ENCODE results near the gene KNCN. TPM values are rescaled to one million over a fixed set of nuclear protein-coding genes. Genes with fewer than 3 reads are reported as not detected.

Gene KNCN
- polyA plus RNA-seq, 3 donors = not detected

DNA sequence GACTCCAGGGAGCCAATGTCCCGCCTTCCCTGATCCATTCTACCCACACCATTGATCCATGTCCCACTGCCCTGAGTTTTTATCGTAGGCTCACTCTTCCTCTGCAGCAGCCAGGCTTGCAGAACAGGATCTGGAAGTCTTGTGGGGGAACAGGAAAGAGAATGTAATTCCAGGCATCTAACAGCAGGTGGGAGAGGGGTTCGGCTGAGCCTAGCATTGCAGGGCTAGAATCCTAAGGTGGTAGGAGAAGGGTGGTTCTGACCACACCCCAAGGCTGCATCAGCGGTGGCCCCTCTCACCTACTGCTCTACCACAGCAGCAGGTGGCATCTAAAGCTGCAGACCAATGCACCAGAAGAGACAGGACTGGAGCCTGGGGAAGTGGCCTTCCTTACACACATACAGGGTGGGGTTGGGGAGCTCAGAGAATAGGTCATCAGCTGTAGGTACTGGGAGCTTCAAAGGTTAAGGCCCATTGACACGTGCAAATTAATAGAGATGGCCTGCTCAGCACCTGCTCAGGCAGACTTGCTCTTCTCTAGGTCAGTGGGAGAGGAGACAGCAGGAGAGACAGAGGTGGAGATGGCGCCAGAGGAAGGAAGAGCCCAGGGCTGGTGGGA, 20.5 kb downstream of the KNCN start:
- no peak overlapping the region for H3K9ac ChIP-seq (ENCODE audit: insufficient read depth, low read length, poor library complexity, severe bottlenecking)
- Mint-ChIP-seq H3K27me3 (ENCODE audit: low read depth in 3 of 3) (peaks cover 45 to 77% (median 52%) of the 10 kb centered on the region in 3 donors), H3K9me3 (peaks cover 0 to 6% (median 1%) of the 10 kb centered on the region in 7 donors), H3K4me3 (peak overlapping the region in 1 of 2 donors; percentile 19), H3K4me1 (peaks cover 5% of the 10 kb centered on the region), H3K36me3 (peaks cover 0 to 4% of the 10 kb centered on the region in 2 donors), H3K27ac (no peak overlapping the region)
- H3K4me2 ChIP-seq (replicated peaks; ENCODE audit: extremely low read depth, low read length, poor library complexity, severe bottlenecking) = no peak overlapping the region
- TF ChIP-seq, protein P1, sequence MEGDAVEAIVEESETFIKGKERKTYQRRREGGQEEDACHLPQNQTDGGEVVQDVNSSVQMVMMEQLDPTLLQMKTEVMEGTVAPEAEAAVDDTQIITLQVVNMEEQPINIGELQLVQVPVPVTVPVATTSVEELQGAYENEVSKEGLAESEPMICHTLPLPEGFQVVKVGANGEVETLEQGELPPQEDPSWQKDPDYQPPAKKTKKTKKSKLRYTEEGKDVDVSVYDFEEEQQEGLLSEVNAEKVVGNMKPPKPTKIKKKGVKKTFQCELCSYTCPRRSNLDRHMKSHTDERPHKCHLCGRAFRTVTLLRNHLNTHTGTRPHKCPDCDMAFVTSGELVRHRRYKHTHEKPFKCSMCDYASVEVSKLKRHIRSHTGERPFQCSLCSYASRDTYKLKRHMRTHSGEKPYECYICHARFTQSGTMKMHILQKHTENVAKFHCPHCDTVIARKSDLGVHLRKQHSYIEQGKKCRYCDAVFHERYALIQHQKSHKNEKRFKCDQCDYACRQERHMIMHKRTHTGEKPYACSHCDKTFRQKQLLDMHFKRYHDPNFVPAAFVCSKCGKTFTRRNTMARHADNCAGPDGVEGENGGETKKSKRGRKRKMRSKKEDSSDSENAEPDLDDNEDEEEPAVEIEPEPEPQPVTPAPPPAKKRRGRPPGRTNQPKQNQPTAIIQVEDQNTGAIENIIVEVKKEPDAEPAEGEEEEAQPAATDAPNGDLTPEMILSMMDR (IDR thresholded peaks at IDR 0.05) = no peak
- intact Hi-C loops (cut with micrococcal nuclease) = loop anchor here in 1 of 2 donors (10.0 kb wide), 1 partner anchor 194 kb away; no protein-coding TSS in a partner anchor
- no peaks in the 10 kb centered on the region for H4K20me1 ChIP-seq (ENCODE audit: insufficient read depth, low read length)
- H3K27me3 ChIP-seq (ENCODE audit: control insufficient read depth in 2 of 2, insufficient read depth in 2 of 2, low read length in 2 of 2) = peaks cover 15 to 58% of the 10 kb centered on the region in 2 donors
- no peak for DNase-seq
- no peaks in the 10 kb centered on the region for H3K36me3 ChIP-seq (replicated peaks in 1 of 2; ENCODE audit: control insufficient read depth in 1 of 2, insufficient read depth in 2 of 2, low read length in 2 of 2)
- H3K79me2 ChIP-seq (ENCODE audit: insufficient read depth, low read length) = no peaks in the 10 kb centered on the region
- H3K4me3 ChIP-seq (replicated peaks in 1 of 3; ENCODE audit: low read depth in 2 of 3, low read length in 3 of 3) = no peak overlapping the region
- H3K27ac ChIP-seq (ENCODE audit: low read depth in 1 of 2, low read length in 2 of 2) = no peak overlapping the region
- peaks cover 3 to 6% of the 10 kb centered on the region in 2 donors for H3K4me1 ChIP-seq (ENCODE audit: control insufficient read depth in 1 of 2, insufficient read depth in 2 of 2, low read length in 2 of 2)
- H2AFZ ChIP-seq (ENCODE audit: insufficient read depth, low read depth, low read length, poor library complexity, severe bottlenecking) = no peak overlapping the region
- 75% methylated on average over 2 of the region's 6 CpGs for WGBS (ENCODE audit: insufficient coverage)
- H3K9me3 ChIP-seq (replicated peaks in 1 of 2; ENCODE audit: control insufficient read depth in 1 of 2, insufficient read depth in 1 of 2, low read length in 2 of 2) = no peaks in the 10 kb centered on the region

DNA sequence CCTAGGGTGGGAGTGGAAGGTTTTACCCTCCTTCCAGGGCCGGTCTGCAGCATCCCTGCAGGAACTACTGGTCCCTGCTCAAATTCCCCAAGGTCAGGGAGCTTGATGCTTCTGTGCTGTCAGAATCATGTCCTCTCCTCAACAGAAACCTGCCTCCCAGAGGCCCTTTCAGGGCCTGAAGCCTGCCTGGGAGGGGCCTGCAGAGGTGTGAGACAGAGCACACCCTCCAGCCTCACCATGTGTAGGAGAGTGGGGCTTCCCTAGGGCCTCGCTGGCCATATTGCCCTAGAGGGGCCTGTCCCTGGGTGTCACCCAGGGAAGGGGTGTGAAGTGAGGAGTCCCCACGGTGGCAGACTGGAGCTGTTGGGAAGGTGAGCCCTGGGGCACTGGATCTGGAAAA, 21.1 kb downstream of the KNCN start:
- Histone ChIP-seq H3K9me3 (replicated peaks in 1 of 2; ENCODE audit: control insufficient read depth in 1 of 2, insufficient read depth in 1 of 2, low read length in 2 of 2) (no peaks in the 10 kb centered on the region), H3K27ac (ENCODE audit: low read depth in 1 of 2, low read length in 2 of 2) (no peak overlapping the region), H3K4me3 (replicated peaks in 1 of 3; ENCODE audit: low read depth in 2 of 3, low read length in 3 of 3) (no peak overlapping the region), H3K4me2 (replicated peaks; ENCODE audit: extremely low read depth, low read length, poor library complexity, severe bottlenecking) (no peak overlapping the region), H2AFZ (ENCODE audit: insufficient read depth, low read depth, low read length, poor library complexity, severe bottlenecking) (no peak overlapping the region), H3K9ac (ENCODE audit: insufficient read depth, low read length, poor library complexity, severe bottlenecking) (no peak overlapping the region), H3K4me1 (ENCODE audit: control insufficient read depth in 1 of 2, insufficient read depth in 2 of 2, low read length in 2 of 2) (peaks cover 3 to 6% of the 10 kb centered on the region in 2 donors), H3K27me3 (ENCODE audit: control insufficient read depth in 2 of 2, insufficient read depth in 2 of 2, low read length in 2 of 2) (peaks cover 15 to 56% of the 10 kb centered on the region in 2 donors), H4K20me1 (ENCODE audit: insufficient read depth, low read length) (no peaks in the 10 kb centered on the region), H3K79me2 (ENCODE audit: insufficient read depth, low read length) (no peaks in the 10 kb centered on the region), H3K36me3 (replicated peaks in 1 of 2; ENCODE audit: control insufficient read depth in 1 of 2, insufficient read depth in 2 of 2, low read length in 2 of 2) (no peaks in the 10 kb centered on the region)
- H3K27ac Mint-ChIP-seq = no peak overlapping the region
- 50% methylated on average over 1 of the region's 3 CpGs for WGBS (ENCODE audit: insufficient coverage)
- H3K4me3 Mint-ChIP-seq = peak overlapping the region in 1 of 2 donors; percentile 2
- intact Hi-C loops (cut with micrococcal nuclease) = loop anchor here in 1 of 2 donors (10.0 kb wide), 1 partner anchor 194 kb away; no protein-coding TSS in a partner anchor
- peaks cover 48 to 80% (median 51%) of the 10 kb centered on the region in 3 donors for H3K27me3 Mint-ChIP-seq (ENCODE audit: low read depth in 3 of 3)
- H3K36me3 Mint-ChIP-seq = peaks cover 0 to 4% of the 10 kb centered on the region in 2 donors
- DNase-seq = no peak
- peaks cover 0 to 6% (median 1%) of the 10 kb centered on the region in 7 donors for H3K9me3 Mint-ChIP-seq
- TF ChIP-seq, protein P1 (IDR thresholded peaks at IDR 0.05) = no peak
- H3K4me1 Mint-ChIP-seq = peaks cover 5% of the 10 kb centered on the region
